K562 (cell line): Measurements from ENCODE around the gene SMIM12. TPM values are rescaled to one million over a fixed set of nuclear protein-coding genes. Genes with fewer than 3 reads are reported as not detected.

Source experiments
- polyA plus RNA-seq, 8 experiments: library from polyadenylated mRNA; depleted of rRNA in 4 of 8; stranded (reverse) in 5 of 8; unstranded in 3 of 8; fragments of >200 nt; fragmentation: Nextera tagmentation in 2 of 8; fragmentation: Illumina TruSeq in 1 of 8; extraction: Ambion mirVana in 2 of 8; extraction: Trizol in 1 of 8; gene quantifications; 2 replicates each; pipeline versions ENCODE4 v1.2.1 to v1.2.3, GENCODE V29; 2011 to 2014; ENCODE audit warnings: inconsistent platforms in 1 of 8, missing spikeins in 1 of 8
- total RNA-seq, 7 experiments: library from RNA; depleted of rRNA in 6 of 7; stranded (reverse); fragments of >200 nt in 6 of 7; fragmentation: Illumina TruSeq in 2 of 7; extraction: Trizol in 2 of 7; gene quantifications; 2 replicates each; pipeline versions ENCODE4 v1.2.1 to v1.2.3, GENCODE V29; 2011 to 2021; ENCODE audit warnings: low replicate concordance in 1 of 7
- TF ChIP-seq, protein P1 (sequence below), 2 experiments: fragments of 450-650 bp; formaldehyde crosslinking in 1 of 2; IDR thresholded peaks; 2 replicates each; pipeline versions ENCODE4 v1.4.0 to v1.6.1; 2014 to 2020; ENCODE audit warnings: mild to moderate bottlenecking in 2 of 2, borderline replicate concordance in 1 of 2, low read depth in 1 of 2

SMIM12 gene
- total and polyA plus RNA-seq, 9 of the 15 experiments (the other 6 are each of a cell fraction or from before 2014, with no cell fraction given), result 51.7 to 112 (median 63.9) TPM

DNA sequence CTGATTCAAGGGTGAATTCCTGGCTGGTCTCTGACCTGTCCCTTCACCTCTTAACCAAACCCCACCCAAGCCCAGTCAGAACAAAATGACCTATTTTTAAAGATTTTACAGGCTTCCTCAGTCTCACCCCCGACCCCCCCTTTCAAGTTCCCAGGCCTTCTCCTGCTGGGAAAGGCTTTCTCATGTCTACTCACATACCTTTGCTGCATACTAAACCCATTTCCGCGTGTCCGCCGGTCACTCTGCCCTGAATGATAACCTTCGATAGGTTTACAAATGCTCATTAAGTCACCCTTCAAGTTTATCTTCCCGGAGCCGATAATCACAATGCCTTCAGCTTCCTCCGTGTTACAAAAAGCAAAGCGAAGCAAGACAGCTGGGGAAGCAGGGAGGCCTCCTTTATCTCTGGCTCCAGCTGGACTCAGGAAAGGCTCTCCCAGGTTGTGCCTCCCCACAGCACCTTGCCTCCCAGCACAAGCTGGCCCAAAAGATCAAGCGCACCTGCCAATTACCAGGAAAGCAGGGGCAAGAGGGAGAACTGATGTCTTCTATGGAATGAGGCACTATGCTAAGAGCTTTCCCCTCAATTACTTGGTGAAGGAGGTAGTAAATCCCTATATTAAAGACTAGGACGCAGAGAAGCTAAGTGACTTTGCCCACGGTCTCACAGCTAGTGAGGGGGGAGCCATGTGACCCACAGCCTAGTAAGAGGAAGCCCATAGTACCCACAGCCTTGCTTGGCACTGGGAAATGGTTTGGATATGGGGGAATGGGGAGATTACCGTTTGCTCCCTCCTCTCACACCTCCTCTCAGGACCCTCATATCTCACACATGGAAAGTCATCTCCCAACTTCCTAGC is 15.9 kb downstream of the SMIM12 start (continued):
- TF ChIP-seq, protein P1, sequence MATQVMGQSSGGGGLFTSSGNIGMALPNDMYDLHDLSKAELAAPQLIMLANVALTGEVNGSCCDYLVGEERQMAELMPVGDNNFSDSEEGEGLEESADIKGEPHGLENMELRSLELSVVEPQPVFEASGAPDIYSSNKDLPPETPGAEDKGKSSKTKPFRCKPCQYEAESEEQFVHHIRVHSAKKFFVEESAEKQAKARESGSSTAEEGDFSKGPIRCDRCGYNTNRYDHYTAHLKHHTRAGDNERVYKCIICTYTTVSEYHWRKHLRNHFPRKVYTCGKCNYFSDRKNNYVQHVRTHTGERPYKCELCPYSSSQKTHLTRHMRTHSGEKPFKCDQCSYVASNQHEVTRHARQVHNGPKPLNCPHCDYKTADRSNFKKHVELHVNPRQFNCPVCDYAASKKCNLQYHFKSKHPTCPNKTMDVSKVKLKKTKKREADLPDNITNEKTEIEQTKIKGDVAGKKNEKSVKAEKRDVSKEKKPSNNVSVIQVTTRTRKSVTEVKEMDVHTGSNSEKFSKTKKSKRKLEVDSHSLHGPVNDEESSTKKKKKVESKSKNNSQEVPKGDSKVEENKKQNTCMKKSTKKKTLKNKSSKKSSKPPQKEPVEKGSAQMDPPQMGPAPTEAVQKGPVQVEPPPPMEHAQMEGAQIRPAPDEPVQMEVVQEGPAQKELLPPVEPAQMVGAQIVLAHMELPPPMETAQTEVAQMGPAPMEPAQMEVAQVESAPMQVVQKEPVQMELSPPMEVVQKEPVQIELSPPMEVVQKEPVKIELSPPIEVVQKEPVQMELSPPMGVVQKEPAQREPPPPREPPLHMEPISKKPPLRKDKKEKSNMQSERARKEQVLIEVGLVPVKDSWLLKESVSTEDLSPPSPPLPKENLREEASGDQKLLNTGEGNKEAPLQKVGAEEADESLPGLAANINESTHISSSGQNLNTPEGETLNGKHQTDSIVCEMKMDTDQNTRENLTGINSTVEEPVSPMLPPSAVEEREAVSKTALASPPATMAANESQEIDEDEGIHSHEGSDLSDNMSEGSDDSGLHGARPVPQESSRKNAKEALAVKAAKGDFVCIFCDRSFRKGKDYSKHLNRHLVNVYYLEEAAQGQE (IDR thresholded peaks at IDR 0.05; ENCODE audit: borderline replicate concordance), result no peak; the same call in 1 of the 2 replicates
- TF ChIP-seq, protein P1 (CRISPR knock-in tag; IDR thresholded peaks at IDR 0.05; ENCODE audit: low read depth), result no peak
- TF ChIP-seq, all 486 proteins: peak for 169
